OCI-LY1 (cell line): ENCODE measurements around the gene NLRC3.
"Not testable (repeated sequence)": the region's sequence is repeated elsewhere in the genome, so short reads cannot be mapped to it uniquely, and the experiment has no call there.

ENCODE experiments used
- H2AFZ ChIP-seq: fragments of 200-600 bp; sonication (generic), shearing (Covaris generic); 2 replicates; pipeline ENCODE4 v1.6.0; 2014; ENCODE audit warnings: antibody characterized with exemption, mild to moderate bottlenecking, low read length
- H3F3A ChIP-seq: fragments of 200-600 bp; sonication (generic), shearing (Covaris generic); 2 replicates; pipeline ENCODE4 v1.6.0; 2014; ENCODE audit warnings: mild to moderate bottlenecking, antibody characterized with exemption, low read length, moderate library complexity; ENCODE audit not compliant: insufficient read depth
- H3K27ac ChIP-seq: fragments of 200-600 bp; sonication (generic); 2 replicates; pipeline ENCODE4 v1.5.1; 2014; ENCODE audit warnings: low read length, mixed run types, mild to moderate bottlenecking, low read depth; ENCODE audit not compliant: poor library complexity, severe bottlenecking
- H3K27me3 ChIP-seq: fragments of 200-600 bp; sonication (generic); 2 replicates; pipeline ENCODE4 v1.6.0; 2014; ENCODE audit warnings: antibody characterized with exemption, mild to moderate bottlenecking, low read length, moderate library complexity; ENCODE audit not compliant: insufficient read depth
- H3K36me3 ChIP-seq: fragments of 200-600 bp; sonication (generic); 2 replicates; pipeline ENCODE4 v1.6.1; 2014; ENCODE audit warnings: mild to moderate bottlenecking, antibody characterized with exemption, low read length, moderate library complexity, mixed read lengths; ENCODE audit not compliant: insufficient read depth
- H3K4me1 ChIP-seq: fragments of 200-600 bp; sonication (generic); 2 replicates; pipeline ENCODE4 v1.5.1; 2014; ENCODE audit warnings: mild to moderate bottlenecking, low read length, moderate library complexity; ENCODE audit not compliant: insufficient read depth, severe bottlenecking
- H3K4me2 ChIP-seq: fragments of 200-600 bp; sonication (generic), shearing (Covaris generic); 2 replicates; pipeline ENCODE4 v1.6.1; 2014; ENCODE audit warnings: low read length
- H3K4me3 ChIP-seq: fragments of 200-600 bp; sonication (generic); 2 replicates; pipeline ENCODE4 v1.5.1; 2014; ENCODE audit warnings: low read length, low read depth, mild to moderate bottlenecking, mixed read lengths; ENCODE audit not compliant: poor library complexity, severe bottlenecking
- H3K79me2 ChIP-seq: fragments of 200-600 bp; shearing (Covaris generic); 2 replicates; pipeline ENCODE4 v1.6.1; 2016; ENCODE audit warnings: mixed run types, low read length, mixed read lengths; ENCODE audit not compliant: insufficient read depth
- H3K9ac ChIP-seq: fragments of 200-600 bp; sonication (generic), shearing (Covaris generic); 2 replicates; pipeline ENCODE4 v1.6.1; 2014; ENCODE audit warnings: mild to moderate bottlenecking, low read length, mixed read lengths
- H3K9me2 ChIP-seq: fragments of 200-600 bp; sonication (generic), shearing (Covaris generic); 2 replicates; pipeline ENCODE4 v1.6.1; 2014; ENCODE audit warnings: low read depth, mild to moderate bottlenecking, low read length, mixed read lengths
- H3K9me3 ChIP-seq: fragments of 200-600 bp; shearing (Covaris generic); 2 replicates; pipeline ENCODE4 v1.6.1; 2014; ENCODE audit warnings: low read length, mixed read lengths
- H4K20me1 ChIP-seq: fragments of 200-600 bp; sonication (generic), shearing (Covaris generic); 2 replicates; pipeline ENCODE4 v1.6.0; 2016; ENCODE audit warnings: mild to moderate bottlenecking, low read length; ENCODE audit not compliant: insufficient read depth
- EZH2 ChIP-seq: fragments of 200-600 bp; sonication (generic), shearing (Covaris generic); IDR thresholded peaks from 2 replicates; pipeline ENCODE4 v1.8.0; 2017; ENCODE audit warnings: borderline replicate concordance, mixed run types, mild to moderate bottlenecking, antibody characterized with exemption, low read length, moderate library complexity, mixed read lengths
- TF ChIP-seq, protein P1 (sequence below): fragments of 200-600 bp; sonication (generic), shearing (Covaris generic); IDR thresholded peaks from 2 replicates; pipeline ENCODE4 v1.5.1; 2017; ENCODE audit warnings: mild to moderate bottlenecking, antibody characterized with exemption, low read length, moderate library complexity, mixed read lengths

NLRC3 gene

GRCh38 chr16:3611146-3611975, 34.2 kb upstream of the NLRC3 start, which contains the start of gene SLX4:
SLX4 (minus strand) TSS chr16:3611606; CDS start chr16:3608964, 2,642 bp downstream.
- Histone ChIP-seq H3K4me2 (peak within 1 kb of the TSS; percentile 95), H2AFZ (no peak within 1 kb of the TSS), H3F3A (no peaks in the 10 kb centered on the region), H3K79me2 (peaks cover 46% of the 10 kb centered on the region), H3K9me2 (no peaks in the 10 kb centered on the region), H3K4me1 (peaks cover 67% of the 10 kb centered on the region), H3K27me3 (no peaks in the 10 kb centered on the region), H3K36me3 (peaks cover 31% of the 10 kb centered on the region), H4K20me1 (no peaks in the 10 kb centered on the region), H3K9ac (peak within 1 kb of the TSS; percentile 92), H3K27ac (peak within 1 kb of the TSS; percentile 85), H3K9me3 (no peaks in the 10 kb centered on the region), H3K4me3 (peak within 1 kb of the TSS; percentile 94)
- no peak for TF ChIP-seq EZH2

- peak overlapping the region; percentile 95 for H3K4me2 ChIP-seq
- H3K9me3 ChIP-seq = no peaks in the 10 kb centered on the region
- peaks cover 65% of the 10 kb centered on the region for H3K4me1 ChIP-seq
- peaks cover 41% of the 10 kb centered on the region for H3K79me2 ChIP-seq
- peak overlapping the region; percentile 53 for H3K27ac ChIP-seq
- H3K4me3 ChIP-seq = peak overlapping the region; percentile 94
- H2AFZ ChIP-seq = no peak overlapping the region
- H3K27me3 ChIP-seq = no peaks in the 10 kb centered on the region
- no peaks in the 10 kb centered on the region for H3K9me2 ChIP-seq
- no peaks in the 10 kb centered on the region for H4K20me1 ChIP-seq
- no peak for TF ChIP-seq EZH2
- TF ChIP-seq, protein P1, sequence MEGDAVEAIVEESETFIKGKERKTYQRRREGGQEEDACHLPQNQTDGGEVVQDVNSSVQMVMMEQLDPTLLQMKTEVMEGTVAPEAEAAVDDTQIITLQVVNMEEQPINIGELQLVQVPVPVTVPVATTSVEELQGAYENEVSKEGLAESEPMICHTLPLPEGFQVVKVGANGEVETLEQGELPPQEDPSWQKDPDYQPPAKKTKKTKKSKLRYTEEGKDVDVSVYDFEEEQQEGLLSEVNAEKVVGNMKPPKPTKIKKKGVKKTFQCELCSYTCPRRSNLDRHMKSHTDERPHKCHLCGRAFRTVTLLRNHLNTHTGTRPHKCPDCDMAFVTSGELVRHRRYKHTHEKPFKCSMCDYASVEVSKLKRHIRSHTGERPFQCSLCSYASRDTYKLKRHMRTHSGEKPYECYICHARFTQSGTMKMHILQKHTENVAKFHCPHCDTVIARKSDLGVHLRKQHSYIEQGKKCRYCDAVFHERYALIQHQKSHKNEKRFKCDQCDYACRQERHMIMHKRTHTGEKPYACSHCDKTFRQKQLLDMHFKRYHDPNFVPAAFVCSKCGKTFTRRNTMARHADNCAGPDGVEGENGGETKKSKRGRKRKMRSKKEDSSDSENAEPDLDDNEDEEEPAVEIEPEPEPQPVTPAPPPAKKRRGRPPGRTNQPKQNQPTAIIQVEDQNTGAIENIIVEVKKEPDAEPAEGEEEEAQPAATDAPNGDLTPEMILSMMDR = no peak
- H3K36me3 ChIP-seq = peaks cover 30% of the 10 kb centered on the region
- H3K9ac ChIP-seq = peak overlapping the region; percentile 92
- H3F3A ChIP-seq = no peaks in the 10 kb centered on the region
Measured at GRCh38 chr16:3610698-3611145, 33.5 kb upstream of the NLRC3 start.

DNA sequence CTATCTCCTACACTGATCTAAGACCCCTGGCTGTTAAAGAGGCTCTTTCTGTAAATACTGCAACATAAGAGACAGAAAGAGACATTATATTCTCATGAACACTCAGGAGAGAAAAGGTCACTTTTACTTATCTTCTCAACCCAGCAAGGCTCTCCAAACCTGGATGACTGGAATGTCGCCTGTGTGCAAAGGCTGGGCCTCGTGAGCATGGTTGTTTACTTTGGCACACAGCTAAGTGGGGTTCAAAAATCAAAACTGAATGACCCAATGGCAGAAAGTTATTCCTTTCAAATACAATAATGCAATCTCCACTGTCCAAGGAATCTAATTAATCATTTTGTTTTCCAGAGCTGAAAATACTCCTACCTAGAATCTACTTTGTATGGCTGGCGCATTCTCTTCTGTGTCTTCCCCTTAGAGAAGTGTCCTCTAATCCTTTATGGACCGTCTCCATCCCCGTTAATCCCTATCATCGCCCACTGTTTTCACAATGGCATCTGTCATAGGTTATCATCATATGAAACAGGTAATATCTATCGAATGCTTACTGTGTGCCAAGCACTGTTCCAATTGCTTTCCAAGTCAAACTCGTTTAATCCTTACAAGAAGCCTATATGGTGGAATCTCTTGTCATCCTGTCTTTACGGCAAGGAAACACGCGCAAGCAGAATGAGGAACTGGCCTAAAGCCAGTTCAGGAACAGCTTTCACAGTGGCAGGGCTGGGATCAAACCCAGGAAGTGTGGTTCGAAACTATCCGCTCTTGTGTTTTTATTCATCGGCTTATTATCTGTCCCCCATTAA, 32.9 kb upstream of the NLRC3 start:
- H3K4me2 ChIP-seq = peak overlapping the region; percentile 95
- peaks cover 27% of the 10 kb centered on the region for H3K36me3 ChIP-seq
- peaks cover 59% of the 10 kb centered on the region for H3K4me1 ChIP-seq
- H4K20me1 ChIP-seq = no peaks in the 10 kb centered on the region
- H3K27ac ChIP-seq = no peak overlapping the region
- TF ChIP-seq, protein P1 = no peak
- H3K9me2 ChIP-seq = no peaks in the 10 kb centered on the region
- peak overlapping the region; percentile 92 for H3K9ac ChIP-seq
- no peak overlapping the region for H2AFZ ChIP-seq
- no peaks in the 10 kb centered on the region for H3K9me3 ChIP-seq
- H3K4me3 ChIP-seq = peak overlapping the region; percentile 94
- H3F3A ChIP-seq = no peaks in the 10 kb centered on the region
- H3K79me2 ChIP-seq = peaks cover 37% of the 10 kb centered on the region
- no peaks in the 10 kb centered on the region for H3K27me3 ChIP-seq

- H3K4me1 ChIP-seq = peaks cover 48% of the 10 kb centered on the region
- H4K20me1 ChIP-seq, H2AFZ ChIP-seq, H3K4me3 ChIP-seq, H3K9me3 ChIP-seq, H3K9ac ChIP-seq, H3K27me3 ChIP-seq, H3K4me2 ChIP-seq, H3K27ac ChIP-seq, H3F3A ChIP-seq, H3K9me2 ChIP-seq: not testable (repeated sequence)
- peaks cover 27% of the 10 kb centered on the region for H3K79me2 ChIP-seq
- H3K36me3 ChIP-seq = peaks cover 21% of the 10 kb centered on the region
Measured at GRCh38 chr16:3608976-3609375, 31.8 kb upstream of the NLRC3 start.
